HCT116 (cell line): ENCODE measurements around the gene ERBB4. TPM values are rescaled to one million over a fixed set of nuclear protein-coding genes. Genes with fewer than 3 reads are reported as not detected.

ENCODE experiments used
- ATAC-seq: fragments of 200-7000 bp; cut with Tn5 transposase; 2 replicates; pipeline ENCODE4 v1.9.1; 2020; ENCODE audit warnings: mild to moderate bottlenecking, moderate library complexity
- BruUV-seq: library from RNA; stranded (reverse); fragments of 400-500 nt; replicated peaks from 2 replicates; lab custom pipeline; 2021; lab: Mats Ljungman, UMichigan
- CTCF ChIA-PET: fragments of 300-600 bp; sonication (Branson Sonifier 250); formaldehyde crosslinking; loops from one replicate; lab custom pipeline; 2021; ENCODE audit warnings: antibody characterized with exemption; lab: Charles Lee
- POLR2A ChIA-PET: fragments of 300-600, 350-600 bp; sonication (Branson Sonifier 250); formaldehyde crosslinking; loops from one replicate; lab custom pipeline; 2021; ENCODE audit warnings: antibody characterized with exemption; lab: Charles Lee
- RAD21 ChIA-PET, 2 experiments: fragments of 300-600 bp; sonication (Branson Sonifier 250); formaldehyde crosslinking; loops; one replicate each; lab custom pipeline; 2023; ENCODE audit warnings: low total read pairs in 2 of 2; ENCODE audit not compliant: uncharacterized antibody in 2 of 2, unreplicated experiment in 2 of 2, low non-redundant PET in 1 of 2; lab: Charles Lee
- DNase-seq: peaks from one replicate; pipeline ENCODE4 v3.0.0-alpha.2; 2010; ENCODE audit warnings: low read depth, low spot score
- H2AFZ ChIP-seq: fragments of 200-600 bp; shearing (Covaris generic), sonication (generic); 2 replicates; pipeline ENCODE4 v1.6.1; 2017; ENCODE audit warnings: low read depth, mixed run types, mixed read lengths, antibody characterized with exemption, low read length; ENCODE audit not compliant: poor library complexity, severe bottlenecking
- H3K27ac ChIP-seq: 2 replicates; pipeline ENCODE4 v1.5.1; 2012; ENCODE audit warnings: low read depth, low read length
- H3K27me3 ChIP-seq: fragments of 200-600 bp; sonication (generic); 2 replicates; pipeline ENCODE4 v1.6.1; 2016; ENCODE audit warnings: mixed run types, low read length, mixed read lengths; ENCODE audit not compliant: insufficient read depth
- H3K36me3 ChIP-seq, 2 experiments: fragments of 200-500 bp in 1 of 2; fragments of 200-600 bp in 1 of 2; sonication (Bioruptor generic) in 1 of 2; sonication (generic) in 1 of 2; 2 replicates each; pipeline versions ENCODE4 v1.5.1 to v1.6.1; 2014 to 2016; ENCODE audit warnings: low read length in 2 of 2, inconsistent platforms in 1 of 2, mixed read lengths in 1 of 2, mixed run types in 1 of 2; ENCODE audit not compliant: insufficient read depth in 2 of 2, control insufficient read depth in 1 of 2
- H3K4me1 ChIP-seq, 2 experiments: fragments of 200-600 bp in 1 of 2; sonication (generic) in 1 of 2; 2 replicates each; pipeline versions ENCODE4 v1.5.1 to v1.6.1; 2012 to 2017; ENCODE audit warnings: low read length in 2 of 2, inconsistent platforms in 1 of 2, mild to moderate bottlenecking in 1 of 2, mixed read lengths in 1 of 2, mixed run types in 1 of 2, moderate library complexity in 1 of 2; ENCODE audit not compliant: insufficient read depth in 2 of 2, control insufficient read depth in 1 of 2
- H3K4me2 ChIP-seq: fragments of 200-600 bp; sonication (generic); 2 replicates; pipeline ENCODE4 v1.6.1; 2017; ENCODE audit warnings: mixed run types, low read length, mixed read lengths
- H3K4me3 ChIP-seq, 2 experiments: fragments of 200-600 bp in 1 of 2; sonication (generic) in 1 of 2; replicated peaks in 1 of 2; 2 replicates each; pipeline ENCODE4 v1.5.1; 2011 to 2016; ENCODE audit warnings: low read length in 2 of 2, control low read depth in 1 of 2, low read depth in 1 of 2, mild to moderate bottlenecking in 1 of 2, mixed read lengths in 1 of 2, mixed run types in 1 of 2
- H3K79me2 ChIP-seq: fragments of 200-600 bp; sonication (generic); 2 replicates; pipeline ENCODE4 v1.6.1; 2017; ENCODE audit warnings: mild to moderate bottlenecking, mixed run types, low read length, moderate library complexity, mixed read lengths; ENCODE audit not compliant: insufficient read depth
- H3K9ac ChIP-seq: fragments of 200-600 bp; sonication (generic); 2 replicates; pipeline ENCODE4 v1.6.1; 2016; ENCODE audit warnings: low read length, mixed read lengths
- H3K9me2 ChIP-seq: fragments of 200-600 bp; sonication (generic), shearing (Covaris generic); 2 replicates; pipeline ENCODE4 v1.6.1; 2017; ENCODE audit warnings: mixed run types, mild to moderate bottlenecking, moderate library complexity; ENCODE audit not compliant: insufficient read depth
- H3K9me3 ChIP-seq, 2 experiments: fragments of 200-500 bp in 1 of 2; fragments of 200-600 bp in 1 of 2; sonication (Bioruptor generic) in 1 of 2; sonication (generic) in 1 of 2; 2 replicates each; pipeline ENCODE4 v1.6.1; 2014 to 2017; ENCODE audit warnings: low read length in 2 of 2, mixed read lengths in 2 of 2, inconsistent platforms in 1 of 2, low read depth in 1 of 2, mild to moderate bottlenecking in 1 of 2, mixed run types in 1 of 2, moderate library complexity in 1 of 2; ENCODE audit not compliant: control insufficient read depth in 1 of 2, insufficient read depth in 1 of 2
- H4K20me1 ChIP-seq: fragments of 200-600 bp; sonication (generic), shearing (Covaris generic); 2 replicates; pipeline ENCODE4 v1.6.1; 2017; ENCODE audit warnings: mixed run types, mild to moderate bottlenecking, moderate library complexity; ENCODE audit not compliant: insufficient read depth
- EGR1 ChIP-seq: IDR thresholded peaks from 2 replicates; pipeline ENCODE4 v1.6.1; 2012; ENCODE audit warnings: low read depth
- ELF1 ChIP-seq: IDR thresholded peaks from 2 replicates; pipeline ENCODE4 v1.6.1; 2012; ENCODE audit warnings: low read depth, borderline replicate concordance
- EZH2 ChIP-seq: fragments of 200-600 bp; sonication (generic); IDR thresholded peaks from 2 replicates; pipeline ENCODE4 v1.6.1; 2017; ENCODE audit warnings: antibody characterized with exemption, mixed run types
- EZH2phosphoT487 ChIP-seq: fragments of 200-600 bp; IDR thresholded peaks from 2 replicates; pipeline ENCODE4 v1.6.1; 2018; ENCODE audit warnings: antibody characterized with exemption, borderline replicate concordance
- FOSL1 ChIP-seq: IDR thresholded peaks from 2 replicates; pipeline ENCODE4 v1.6.1; 2012; ENCODE audit warnings: low read depth
- JUND ChIP-seq: IDR thresholded peaks from 2 replicates; pipeline ENCODE4 v1.6.1; 2012
- POLR2AphosphoS5 ChIP-seq: IDR thresholded peaks from 2 replicates; pipeline ENCODE4 v1.6.1; 2011; ENCODE audit warnings: mild to moderate bottlenecking, low read depth, low read length, moderate library complexity
- REST ChIP-seq: IDR thresholded peaks from 2 replicates; pipeline ENCODE4 v1.6.1; 2012; ENCODE audit warnings: low read depth
- SIN3A ChIP-seq: IDR thresholded peaks from 2 replicates; pipeline ENCODE4 v1.6.1; 2012; ENCODE audit warnings: low read depth
- SP1 ChIP-seq: IDR thresholded peaks from 2 replicates; pipeline ENCODE4 v1.6.1; 2012; ENCODE audit warnings: low read depth
- TCF7L2 ChIP-seq: IDR thresholded peaks from 2 replicates; pipeline ENCODE4 v1.7.0; 2011; ENCODE audit warnings: borderline replicate concordance, inconsistent platforms; ENCODE audit not compliant: insufficient read depth, insufficient read length; ENCODE audit errors: extremely low read depth
- ZBTB33 ChIP-seq: IDR thresholded peaks from 2 replicates; pipeline ENCODE4 v1.6.1; 2011; ENCODE audit warnings: mild to moderate bottlenecking, low read length, moderate library complexity; ENCODE audit not compliant: insufficient replicate concordance; ENCODE audit errors: extremely low read depth
- ZFX ChIP-seq: fragments of 450-650 bp; IDR thresholded peaks from 2 replicates; pipeline ENCODE4 v1.6.1; 2017
- ZNF274 ChIP-seq: fragments of 200-500 bp; sonication (Bioruptor generic); IDR thresholded peaks from 2 replicates; pipeline ENCODE4 v1.6.1; 2014; ENCODE audit warnings: mild to moderate bottlenecking, low read depth, low read length, inconsistent platforms
- intact Hi-C: fragments of 100-400 bp; cut with micrococcal nuclease; formaldehyde crosslinking; loops from 2 replicates; pipeline ENCODE4 v1.10.0; 2022
- total RNA-seq: library from RNA; stranded (reverse); gene quantifications from one replicate; pipeline ENCODE4 v1.2.1, GENCODE V29; 2021; ENCODE audit not compliant: unreplicated experiment
- TF ChIP-seq, protein P1 (sequence below): IDR thresholded peaks from 2 replicates; pipeline ENCODE4 v1.6.1; 2012
- TF ChIP-seq, protein P2 (sequence below), 3 experiments: fragments of 200-600 bp in 1 of 3; sonication (generic) in 1 of 3; IDR thresholded peaks in 2 of 3; conservative IDR thresholded peaks in 1 of 3; 2 replicates each; pipeline ENCODE4 v1.5.1; 2012 to 2017; ENCODE audit warnings: low read depth in 2 of 3, low read length in 2 of 3, antibody characterized with exemption in 1 of 3, borderline replicate concordance in 1 of 3, control low read depth in 1 of 3, mild to moderate bottlenecking in 1 of 3, mixed read lengths in 1 of 3, mixed run types in 1 of 3, moderate library complexity in 1 of 3; ENCODE audit not compliant: insufficient read depth in 1 of 3

Gene ERBB4
- total RNA-seq, 1 experiment from 2014 or later, result 0.10 TPM

DNA sequence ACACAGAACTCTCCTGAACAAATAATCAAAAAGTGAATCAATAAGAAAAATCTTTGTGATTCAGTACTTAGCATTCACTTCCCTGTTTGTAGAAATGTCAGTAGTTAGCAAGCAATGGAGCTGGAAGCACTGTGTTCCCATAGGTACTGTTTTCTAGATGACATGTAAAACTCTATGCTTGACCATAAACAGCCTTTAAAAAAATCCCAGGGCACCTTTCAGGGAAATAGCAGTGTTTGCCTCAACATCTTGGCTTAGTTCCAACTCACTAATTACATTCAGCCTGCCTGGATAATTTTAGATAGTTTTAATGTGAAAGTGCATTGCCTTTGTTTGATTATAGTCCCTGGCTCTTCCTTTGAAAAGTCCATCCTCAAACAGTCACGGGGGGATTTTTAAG, 721.8 kb downstream of the ERBB4 start:
- POLR2A ChIA-PET, result no interaction called here

GRCh38 chr2:211812587-211812986, 726.0 kb downstream of the ERBB4 start:
- intact Hi-C loops, result no loop called here
- Histone ChIP-seq H3K4me2 (no peak overlapping the region), H3K9me3 (no peaks in the 10 kb centered on the region), H3K79me2 (no peaks in the 10 kb centered on the region), H3K27ac (no peak overlapping the region), H3K27me3 (no peaks in the 10 kb centered on the region), H3K4me1 (no peaks in the 10 kb centered on the region), H3K9ac (no peak overlapping the region), H2AFZ (no peak overlapping the region), H4K20me1 (no peaks in the 10 kb centered on the region), H3K36me3 (no peaks in the 10 kb centered on the region), H3K4me3 (no peak overlapping the region), H3K9me2 (no peaks in the 10 kb centered on the region)
- ChIA-PET POLR2A (no interaction called here), CTCF (no interaction called here), RAD21 (no interaction called here)
- ATAC-seq (no peak), DNase-seq (no peak)
- no TSS peak for BruUV-seq
- no peak for TF ChIP-seq EZH2phosphoT487
- no peak for TF ChIP-seq EZH2
- no peak for TF ChIP-seq JUND
- no peak for TF ChIP-seq ZFX
- TF ChIP-seq, protein P1, sequence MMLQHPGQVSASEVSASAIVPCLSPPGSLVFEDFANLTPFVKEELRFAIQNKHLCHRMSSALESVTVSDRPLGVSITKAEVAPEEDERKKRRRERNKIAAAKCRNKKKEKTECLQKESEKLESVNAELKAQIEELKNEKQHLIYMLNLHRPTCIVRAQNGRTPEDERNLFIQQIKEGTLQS, result no peak
- TF ChIP-seq, protein P2, sequence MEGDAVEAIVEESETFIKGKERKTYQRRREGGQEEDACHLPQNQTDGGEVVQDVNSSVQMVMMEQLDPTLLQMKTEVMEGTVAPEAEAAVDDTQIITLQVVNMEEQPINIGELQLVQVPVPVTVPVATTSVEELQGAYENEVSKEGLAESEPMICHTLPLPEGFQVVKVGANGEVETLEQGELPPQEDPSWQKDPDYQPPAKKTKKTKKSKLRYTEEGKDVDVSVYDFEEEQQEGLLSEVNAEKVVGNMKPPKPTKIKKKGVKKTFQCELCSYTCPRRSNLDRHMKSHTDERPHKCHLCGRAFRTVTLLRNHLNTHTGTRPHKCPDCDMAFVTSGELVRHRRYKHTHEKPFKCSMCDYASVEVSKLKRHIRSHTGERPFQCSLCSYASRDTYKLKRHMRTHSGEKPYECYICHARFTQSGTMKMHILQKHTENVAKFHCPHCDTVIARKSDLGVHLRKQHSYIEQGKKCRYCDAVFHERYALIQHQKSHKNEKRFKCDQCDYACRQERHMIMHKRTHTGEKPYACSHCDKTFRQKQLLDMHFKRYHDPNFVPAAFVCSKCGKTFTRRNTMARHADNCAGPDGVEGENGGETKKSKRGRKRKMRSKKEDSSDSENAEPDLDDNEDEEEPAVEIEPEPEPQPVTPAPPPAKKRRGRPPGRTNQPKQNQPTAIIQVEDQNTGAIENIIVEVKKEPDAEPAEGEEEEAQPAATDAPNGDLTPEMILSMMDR (IDR thresholded peaks at IDR 0.05 in 2 of 3, conservative IDR thresholded peaks at IDR 0.05 in 1 of 3; ENCODE audit: borderline replicate concordance in 1 of 3, insufficient read depth in 1 of 3, low read depth in 2 of 3, low read length in 2 of 3), result no peak
- no peak for TF ChIP-seq ZBTB33
- TF ChIP-seq REST, result no peak
- TF ChIP-seq SIN3A, result no peak
- no peak for TF ChIP-seq TCF7L2

More for the DNA sequence above, 721.8 kb downstream of the ERBB4 start:
- H3K4me1 ChIP-seq, result no peaks in the 10 kb centered on the region
- no peak overlapping the region for H3K4me2 ChIP-seq
- no peak overlapping the region for H2AFZ ChIP-seq
- DNase-seq, result no peak
- H3K9me3 ChIP-seq, result no peaks in the 10 kb centered on the region
- H3K79me2 ChIP-seq, result no peaks in the 10 kb centered on the region
- H3K9me2 ChIP-seq, result no peaks in the 10 kb centered on the region
- no peaks in the 10 kb centered on the region for H3K27me3 ChIP-seq
- no peak overlapping the region for H3K4me3 ChIP-seq
- no peak overlapping the region for H3K27ac ChIP-seq
- H3K9ac ChIP-seq, result no peak overlapping the region
- intact Hi-C loops, result no loop called here
- CTCF ChIA-PET, result no interaction called here
- no peaks in the 10 kb centered on the region for H3K36me3 ChIP-seq
- BruUV-seq, result no TSS peak
- RAD21 ChIA-PET, result no interaction called here
- H4K20me1 ChIP-seq, result no peaks in the 10 kb centered on the region
- TF ChIP-seq TCF7L2 (no peak), ZNF274 (no peak), POLR2AphosphoS5 (no peak), JUND (no peak), ELF1 (no peak), EGR1 (no peak), FOSL1 (no peak), SP1 (no peak)
- no peak for ATAC-seq
